ENCODE measurements around the gene PGLYRP2.
"Not testable (repeated sequence)": the region's sequence is repeated elsewhere in the genome, so short reads cannot be mapped to it uniquely, and the experiment has no call there.

Gene PGLYRP2

DNA sequence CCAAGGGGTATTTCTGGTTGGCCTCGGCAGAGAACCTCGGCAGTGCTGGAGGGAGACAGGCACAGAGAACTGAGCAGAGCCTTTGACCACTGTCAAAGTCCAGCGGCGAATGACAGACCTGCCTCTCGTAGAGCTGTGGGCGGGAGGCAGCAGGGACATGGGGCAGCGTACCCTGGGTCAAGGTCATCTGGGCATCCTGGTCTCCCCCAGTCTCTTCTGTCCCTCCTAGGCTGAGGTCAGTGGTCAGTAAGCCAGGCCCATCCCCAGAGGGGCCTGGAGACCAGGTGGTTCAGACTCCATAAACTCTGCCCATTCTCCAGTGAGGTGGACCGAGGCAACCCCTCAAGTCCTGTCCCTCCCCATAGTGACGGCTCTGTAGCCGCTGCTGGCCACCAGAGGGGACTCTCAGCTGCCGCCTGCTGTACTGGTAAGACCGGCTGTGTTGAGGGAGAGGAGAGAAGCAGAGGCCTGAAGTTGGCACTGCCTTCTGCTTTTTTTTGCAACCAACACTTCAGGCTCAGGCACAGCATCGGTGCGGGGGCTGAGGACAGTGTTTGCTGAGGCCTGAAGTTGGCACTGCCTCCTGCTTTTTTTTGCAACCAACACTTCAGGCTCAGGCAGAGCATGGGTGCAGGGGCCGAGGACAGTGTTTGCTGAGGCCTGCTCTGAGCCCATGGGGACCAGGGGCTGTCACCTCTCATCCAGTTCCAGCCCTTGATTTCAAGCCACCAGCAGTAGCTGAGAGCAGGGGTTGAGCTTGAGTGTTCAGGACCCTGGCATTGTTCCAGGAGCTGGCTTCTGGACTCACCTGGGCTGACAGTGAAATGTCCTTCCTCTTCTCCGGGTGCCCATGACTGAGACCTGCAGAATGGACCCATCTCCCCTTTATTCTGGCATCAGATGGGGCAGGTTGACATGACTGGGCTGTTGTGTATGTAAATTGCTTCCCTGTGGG, at the start of gene PGLYRP2:
Gene PGLYRP2 (minus strand): TSS at position 111 of the 955 bp plus-strand sequence. CDS start 130 bp downstream, outside the sequence.
- no peak for DNase-seq

DNA sequence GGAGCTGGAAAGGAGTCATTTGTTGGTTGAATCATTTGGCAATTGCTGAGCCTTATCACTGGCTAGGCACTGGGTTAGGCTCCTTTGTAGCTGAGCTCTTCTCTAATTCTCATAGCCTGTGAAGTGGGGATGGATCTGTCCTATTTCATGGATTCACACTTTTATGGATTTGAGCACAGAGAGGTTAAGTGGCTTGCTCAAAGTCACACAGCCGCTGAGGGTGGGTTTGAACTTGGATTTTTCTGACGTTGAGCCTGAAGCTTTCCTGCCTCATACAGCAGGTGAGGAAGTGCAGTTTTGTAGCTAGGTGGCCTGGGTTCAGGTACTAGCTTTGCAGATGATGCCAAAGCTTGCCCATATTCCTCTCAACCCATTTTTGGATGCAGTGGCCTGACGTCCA, 48.4 kb upstream of the PGLYRP2 start:
- no peak for DNase-seq

DNA sequence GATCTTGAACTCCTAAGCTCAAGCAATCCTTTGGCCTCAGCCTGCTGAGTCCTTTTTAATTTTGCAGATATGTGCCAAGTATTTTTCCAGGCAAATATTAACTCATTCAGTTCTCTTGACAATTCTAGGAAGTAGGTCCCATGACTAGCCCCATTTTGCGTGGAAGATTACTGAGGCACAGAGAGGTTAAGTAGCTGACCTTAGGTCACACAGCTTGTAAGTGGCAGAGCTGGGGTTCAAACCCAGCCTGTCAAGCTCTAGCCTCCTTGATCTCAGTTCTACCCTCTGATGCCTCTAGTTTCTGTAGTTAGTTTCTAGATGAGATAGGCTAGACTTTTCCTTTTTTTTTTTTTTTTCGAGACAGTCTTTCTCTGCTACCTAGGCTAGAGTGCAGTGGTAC, 47.1 kb upstream of the PGLYRP2 start:
- no peak for DNase-seq

DNA sequence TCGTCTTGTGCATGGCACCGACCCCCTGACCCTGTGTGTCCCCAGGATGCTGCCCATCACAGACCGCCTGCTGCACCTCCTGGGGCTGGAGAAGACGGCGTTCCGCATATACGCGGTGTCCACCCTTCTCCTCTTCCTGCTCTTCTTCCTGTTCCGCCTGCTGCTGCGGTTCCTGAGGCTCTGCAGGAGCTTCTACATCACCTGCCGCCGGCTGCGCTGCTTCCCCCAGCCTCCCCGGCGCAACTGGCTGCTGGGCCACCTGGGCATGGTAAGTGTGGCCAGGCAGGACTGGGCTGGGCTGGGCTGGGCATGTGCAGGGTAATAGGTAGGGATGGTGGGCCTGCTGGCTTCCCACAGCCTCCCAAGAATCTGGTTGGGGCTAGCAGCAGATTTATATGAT, 46.0 kb upstream of the PGLYRP2 start:
- DNase-seq, result no peak

DNA sequence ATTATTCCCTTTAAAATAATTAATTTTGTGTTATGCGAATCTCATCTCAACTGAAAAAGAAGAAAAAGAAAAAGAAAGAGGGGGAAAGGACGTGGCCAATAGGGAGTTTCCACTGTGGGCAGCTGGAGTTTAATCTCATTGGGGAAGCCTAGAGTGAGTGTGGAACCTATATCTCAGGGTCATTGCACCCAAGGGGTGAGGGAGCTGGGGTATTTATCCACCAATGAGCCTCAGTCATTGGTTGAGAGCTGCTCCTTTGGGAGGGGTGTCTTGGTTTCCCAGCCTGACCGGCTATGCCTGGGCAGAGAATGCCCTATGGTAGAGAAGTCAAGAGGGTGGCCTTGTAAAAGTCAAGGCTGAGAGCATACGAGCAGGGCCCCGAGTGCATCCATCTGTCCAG, 45.5 kb upstream of the PGLYRP2 start:
- no peak for DNase-seq

GRCh38 chr19:15519433-15519976, 40.2 kb upstream of the PGLYRP2 start:
- no peak for DNase-seq

DNA sequence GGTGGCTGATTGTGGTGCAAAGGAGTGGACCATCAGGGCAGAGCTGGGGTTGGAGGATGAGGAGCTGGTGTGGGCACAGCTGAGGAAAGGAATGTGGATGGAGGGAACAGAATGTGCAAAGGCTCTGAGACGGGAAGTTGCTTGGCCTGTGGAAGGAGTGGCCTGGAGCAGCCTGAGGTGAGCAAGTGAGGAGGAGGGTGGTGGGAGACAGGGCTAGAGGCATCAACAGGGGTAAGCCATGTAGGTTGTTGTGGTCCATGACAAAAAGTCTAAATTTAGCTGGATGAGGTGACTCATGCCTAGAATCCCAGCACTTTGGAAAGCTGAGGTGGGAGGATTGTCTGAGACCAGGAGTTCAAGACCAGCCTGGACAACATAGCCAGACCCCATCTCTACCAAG, 38.5 kb upstream of the PGLYRP2 start:
- no peak for DNase-seq

DNA sequence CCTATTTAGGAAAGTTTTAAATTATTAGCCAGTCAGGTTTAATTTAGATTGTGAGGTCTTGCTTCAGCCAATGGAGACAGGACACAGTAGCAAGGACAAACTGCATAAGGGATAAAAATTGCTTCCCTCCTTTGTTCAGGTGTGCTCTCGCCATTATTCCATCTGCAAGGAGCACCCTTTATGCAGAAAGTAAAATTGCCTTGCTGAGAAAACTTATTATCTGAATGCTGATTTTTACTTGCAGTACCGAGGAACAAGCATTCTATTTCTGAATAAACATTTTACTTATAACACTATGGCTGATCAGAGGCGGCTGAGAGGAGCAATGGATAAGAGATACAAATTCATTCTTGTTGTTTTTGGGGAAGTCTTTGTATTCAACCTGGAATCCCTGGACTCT, 37.1 kb upstream of the PGLYRP2 start:
- DNase-seq, result no peak

- DNase-seq, result not testable (repeated sequence)
Measured at GRCh38 chr19:15515227-15515625, 35.9 kb upstream of the PGLYRP2 start.

DNA sequence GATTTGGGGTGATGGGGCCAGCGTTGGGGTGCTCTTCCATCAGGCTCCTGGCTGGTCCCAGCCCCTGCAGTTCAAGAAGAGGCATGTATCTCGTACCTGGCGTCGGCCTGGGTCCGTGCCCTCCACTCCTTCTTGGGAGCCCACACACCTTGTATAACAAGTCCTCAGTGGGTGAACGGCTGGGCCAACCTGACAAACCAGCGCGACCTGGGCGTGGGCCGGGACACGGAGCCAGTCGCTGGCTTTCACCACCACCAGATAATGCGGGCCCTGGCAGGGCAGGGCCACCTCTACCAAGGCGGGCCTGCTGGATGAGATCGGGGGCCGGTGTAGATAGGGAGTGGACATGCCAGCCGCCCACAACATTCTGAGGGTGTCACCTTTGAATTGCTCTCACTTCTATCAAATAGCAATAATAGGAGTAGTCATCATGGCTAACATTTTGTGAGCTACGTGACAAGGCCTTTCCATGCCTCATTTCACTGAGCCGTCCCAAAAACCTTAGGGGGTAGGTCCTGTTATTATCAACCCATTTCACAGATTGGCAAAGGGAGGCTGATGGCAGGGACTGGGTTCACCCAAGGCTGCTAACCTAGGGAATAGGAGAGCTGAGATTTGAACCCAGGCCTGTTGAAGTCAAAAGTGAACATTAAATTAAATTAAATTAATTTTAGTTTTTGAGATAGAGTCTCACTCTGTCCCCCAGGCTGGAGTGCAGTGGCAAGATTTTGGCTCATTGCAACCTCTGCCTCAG, 32.5 kb upstream of the PGLYRP2 start:
- no peak for DNase-seq

- no peak for DNase-seq
Measured at GRCh38 chr19:15508035-15508710, 28.9 kb upstream of the PGLYRP2 start, which contains the start of gene CYP4F22. CYP4F22 (plus strand) TSS chr19:15508525; CDS start chr19:15525337, 16,812 bp downstream.

DNA sequence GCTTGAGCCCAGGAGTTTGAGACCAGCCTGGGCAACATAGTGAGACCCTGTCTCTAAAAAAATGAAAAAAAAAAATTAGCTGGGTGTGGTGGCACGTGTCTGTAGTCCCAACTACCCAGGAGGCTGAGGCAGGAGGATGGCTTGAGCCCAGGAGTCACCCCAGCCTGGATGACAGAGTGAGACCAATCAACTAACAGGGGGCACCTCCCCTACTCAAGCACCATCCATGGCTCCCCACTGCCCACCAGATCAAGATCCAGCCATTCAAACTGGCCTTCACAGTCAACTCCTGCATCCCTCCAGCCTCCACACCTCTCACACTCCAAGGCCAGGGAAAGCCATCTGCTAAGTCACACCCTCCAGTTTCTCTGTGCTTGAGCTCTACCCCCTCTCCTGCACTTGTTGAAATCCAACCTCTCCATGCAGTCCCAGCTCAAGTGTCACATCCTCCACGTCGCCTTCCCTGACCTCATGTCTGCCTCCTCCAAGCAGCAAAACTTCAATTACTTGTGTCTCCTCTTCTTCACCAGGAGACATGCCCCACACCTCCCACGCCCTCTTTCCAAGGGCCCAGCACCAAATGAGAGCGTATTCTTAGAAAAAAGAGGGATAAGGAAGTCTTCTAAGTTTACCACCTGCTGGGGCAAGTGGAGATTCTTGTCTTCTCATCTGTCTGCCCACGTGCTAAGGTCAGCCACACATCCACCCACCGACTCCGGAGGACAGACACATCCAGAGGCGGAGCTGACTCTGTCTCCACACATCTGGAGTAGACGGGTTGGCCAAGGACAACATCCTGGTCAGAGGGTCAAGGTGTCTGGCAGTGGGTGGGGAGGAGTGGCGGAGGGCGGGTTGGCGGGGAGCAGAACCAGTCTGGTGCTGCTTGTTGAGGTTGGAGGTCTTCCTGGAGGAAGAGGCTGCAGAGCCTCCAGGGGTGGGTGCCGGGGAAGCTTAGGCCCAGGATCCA, 28.1 kb upstream of the PGLYRP2 start:
- no peak for DNase-seq

GRCh38 chr19:15506074-15506571, 26.8 kb upstream of the PGLYRP2 start:
- DNase-seq, result no peak

DNA sequence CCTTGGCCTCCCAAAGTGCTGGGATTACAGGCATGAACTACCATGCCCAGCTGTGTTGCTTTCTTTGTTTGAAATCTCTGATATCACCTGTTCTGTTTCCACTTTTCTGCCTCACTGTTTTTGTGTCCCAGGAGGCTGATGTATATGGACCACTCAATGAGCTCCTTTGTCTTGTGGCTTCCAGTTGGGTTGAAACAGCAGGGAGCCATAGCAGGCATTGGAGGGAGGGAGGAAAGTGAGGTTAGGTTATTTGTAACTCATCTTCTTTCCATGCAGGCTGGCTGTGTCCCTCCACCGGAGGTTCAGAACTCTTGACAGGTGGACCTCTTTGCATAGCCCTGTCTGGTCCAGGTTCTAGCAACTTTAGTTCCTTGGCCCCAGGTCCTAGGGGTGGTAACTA, 23.0 kb upstream of the PGLYRP2 start:
- DNase-seq, result no peak

- no peak for DNase-seq
Measured at GRCh38 chr19:15501596-15501995, 22.3 kb upstream of the PGLYRP2 start.

DNA sequence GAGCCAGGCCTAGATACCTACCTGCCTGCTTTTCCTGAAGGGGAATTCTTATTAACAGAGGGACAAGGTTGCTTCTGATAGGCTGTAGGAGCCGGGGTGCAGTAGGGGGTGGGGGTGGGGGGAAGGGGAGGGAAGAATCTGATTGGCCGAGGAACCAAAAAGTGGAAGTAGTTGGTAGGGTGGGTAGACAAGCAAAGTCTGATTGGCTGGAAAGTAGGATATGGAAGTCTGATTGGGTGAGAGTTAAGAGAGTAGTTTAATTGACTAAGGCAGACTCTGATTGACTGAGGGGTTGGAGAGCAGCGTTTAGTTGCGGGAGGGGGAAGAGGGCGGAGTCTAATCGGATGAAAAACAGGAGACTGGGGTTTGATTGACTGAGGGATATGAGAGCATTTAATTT, 19.6 kb upstream of the PGLYRP2 start:
- no peak for DNase-seq

DNA sequence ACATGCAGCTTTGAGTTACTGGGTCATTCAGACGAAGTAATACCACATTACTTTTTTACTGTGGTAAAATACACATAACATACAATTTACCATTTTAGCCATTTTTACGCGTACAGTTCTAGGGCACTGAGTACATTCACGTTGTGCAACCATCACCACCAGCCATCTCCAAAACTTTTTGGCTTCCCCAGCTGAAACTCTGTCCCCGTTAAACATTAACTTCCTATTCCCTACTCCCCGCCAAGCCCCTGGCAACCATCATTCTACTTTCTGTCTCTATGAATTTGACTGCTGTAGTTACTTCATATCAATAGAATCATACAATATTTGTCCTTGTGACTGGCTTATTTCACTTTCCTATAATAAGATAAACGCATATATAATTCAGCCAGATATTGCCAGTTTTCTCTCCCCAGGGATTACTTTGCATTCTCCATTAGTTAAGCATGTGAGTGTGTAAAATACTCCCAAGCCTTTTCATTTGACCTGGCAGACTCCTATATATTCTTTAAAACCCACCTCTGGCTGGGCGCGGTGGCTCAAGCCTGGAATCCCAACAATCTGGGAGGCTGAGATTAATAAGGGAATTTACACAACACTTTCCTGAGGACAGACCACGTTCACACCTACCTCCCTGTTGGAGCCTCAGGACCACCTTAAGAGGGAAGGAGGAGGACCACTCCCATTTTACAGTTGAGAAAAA, 19.0 kb upstream of the PGLYRP2 start:
- no peak for DNase-seq

DNA sequence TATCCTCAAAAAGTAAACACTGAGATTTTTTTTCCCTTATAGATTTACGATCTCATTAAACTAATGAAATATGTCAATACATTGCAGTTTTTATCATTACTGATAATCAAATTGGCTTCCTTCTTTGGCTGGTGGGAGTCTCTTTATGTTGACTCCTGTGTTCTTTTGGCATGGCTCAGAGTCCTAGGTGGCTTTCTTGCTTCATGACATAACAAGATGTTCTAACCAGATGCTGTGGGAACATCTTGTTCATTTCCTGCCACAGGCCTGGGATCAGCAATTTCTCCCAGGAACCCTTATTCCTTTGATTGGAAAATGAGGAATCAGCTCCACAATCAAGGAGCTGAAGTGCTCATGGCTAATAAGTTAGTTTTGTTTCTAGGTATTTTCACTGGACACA, 15.8 kb upstream of the PGLYRP2 start:
- no peak for DNase-seq

DNA sequence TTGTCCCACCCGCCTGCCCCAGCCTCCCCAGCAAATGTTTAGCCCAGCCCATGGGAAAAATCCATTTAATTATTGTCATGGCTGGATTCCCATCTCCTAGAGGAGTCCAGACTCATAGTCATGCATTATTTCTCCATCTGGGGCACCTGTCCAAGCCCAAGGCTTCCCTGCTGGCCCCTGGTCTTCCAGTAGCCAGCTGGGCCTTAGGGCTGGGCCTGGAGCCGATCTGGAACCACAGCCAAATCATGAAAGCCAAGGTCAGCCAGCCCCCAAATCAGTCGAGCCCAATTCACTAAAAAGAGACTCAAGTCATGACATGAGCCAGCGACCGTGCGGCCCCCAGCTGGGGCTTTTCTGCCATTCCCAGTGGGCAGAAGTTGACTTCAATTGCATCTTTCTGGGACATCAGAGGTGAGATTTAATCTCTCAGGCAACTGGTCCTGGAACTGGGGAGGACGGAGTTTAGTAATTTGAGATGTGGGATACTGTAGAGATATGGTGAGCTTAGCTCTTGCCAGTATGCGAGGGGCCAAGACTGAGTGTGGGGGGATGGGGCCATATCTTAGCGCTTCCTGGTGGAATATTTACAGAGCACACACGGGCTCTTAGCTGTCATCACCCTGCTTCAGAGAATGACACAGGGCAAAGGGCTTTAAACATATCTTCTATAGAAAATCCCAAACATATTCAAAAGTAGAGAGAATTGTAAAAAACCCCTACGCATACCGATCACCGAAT, 9.4 kb upstream of the PGLYRP2 start:
- no peak for DNase-seq

DNA sequence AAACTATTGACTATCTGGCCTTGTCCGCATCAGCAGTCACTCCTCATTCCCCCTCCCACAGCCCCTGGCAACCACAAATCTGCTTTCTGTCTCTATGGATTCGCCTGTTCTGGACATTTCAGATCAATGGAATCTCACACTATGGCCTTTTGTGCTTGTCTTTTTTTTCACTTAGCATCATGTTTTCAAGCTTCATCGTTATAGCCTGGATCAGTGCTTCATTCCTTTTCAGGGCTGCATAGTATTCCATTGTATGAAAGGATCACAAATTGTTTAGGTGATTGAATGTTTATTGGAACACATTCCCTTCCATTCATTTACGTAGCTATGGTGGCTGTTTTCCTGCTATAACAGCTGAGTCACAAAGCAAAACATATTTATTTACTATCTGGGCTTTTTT, 7.7 kb upstream of the PGLYRP2 start:
- no peak for DNase-seq
